ENCODE data around the gene TLE6. TPM values are rescaled to one million over a fixed set of nuclear protein-coding genes. Genes with fewer than 3 reads are reported as not detected.

The TLE6 gene
- total and polyA plus RNA-seq, 2 donors (not counting 3 experiments of a cell fraction or from before 2014, with no cell fraction given) = 1.6 to 1.9 TPM

GRCh38 chr19:2983351-2984214 is 6.2 kb downstream of the TLE6 start:
- Histone ChIP-seq H3K9ac (replicated peaks; ENCODE audit: extremely low read depth, insufficient read depth, low read length) (peak overlapping the region; percentile 36), H3K79me2 (ENCODE audit: control insufficient read depth, insufficient read depth, low read length) (no peaks in the 10 kb centered on the region), H2AFZ (ENCODE audit: low read depth, low read length) (peak overlapping the region; percentile 82), H3K9me3 (replicated peaks; ENCODE audit: control insufficient read depth, insufficient read depth, low read length) (no peaks in the 10 kb centered on the region), H4K20me1 (replicated peaks; ENCODE audit: control insufficient read depth, extremely low read depth, insufficient read depth, low read length) (no peaks in the 10 kb centered on the region), H3K9me1 (replicated peaks; ENCODE audit: control insufficient read depth, extremely low read depth, insufficient read depth, low read length) (no peaks in the 10 kb centered on the region), H3K27ac (ENCODE audit: insufficient read depth, low read depth, low read length) (peak overlapping the region; percentile 70), H3K4me2 (ENCODE audit: insufficient read depth, low read length) (peak overlapping the region; percentile 9), H3K4me3 (replicated peaks in 1 of 3; ENCODE audit: insufficient read depth in 1 of 3, low read depth in 1 of 3, low read length in 3 of 3) (peak overlapping the region in 2 of 3 experiments; percentile 13 to 14), H3K36me3 (ENCODE audit: control insufficient read depth in 2 of 2, extremely low read depth in 1 of 2, insufficient read depth in 2 of 2, low read length in 2 of 2) (no peaks in the 10 kb centered on the region), H3K4me1 (ENCODE audit: control insufficient read depth, extremely low read depth, insufficient read depth, low read length) (peaks cover 19% of the 10 kb centered on the region), H3K27me3 (ENCODE audit: control insufficient read depth in 2 of 2, insufficient read depth in 2 of 2, low read length in 2 of 2) (no peaks in the 10 kb centered on the region)
- dilution Hi-C loops (cut with MboI; ENCODE audit: extremely low pct_ligation_motif_present, low sequenced_read_pairs) (no loop called here), intact Hi-C loops (cut with micrococcal nuclease) (loop anchor here (1.0 to 2.0 kb wide), 3 partner anchors 11 to 52 kb away; no protein-coding TSS in a partner anchor)
- FAIRE-seq (no peak), DNase-seq (ENCODE audit: low read depth, low spot score) (peak; percentile 64)
- no TSS peak for BruUV-seq (replicated peaks)
- TF ChIP-seq CTCF (IDR thresholded peaks at IDR 0.05; ENCODE audit: extremely low read depth in 1 of 2, insufficient read depth in 1 of 2, low read depth in 1 of 2, low read length in 2 of 2) = no peak
- peak; percentile 33 for TF ChIP-seq POLR2A (IDR thresholded peaks at IDR 0.05; ENCODE audit: low read depth, low read length)
- no peak for TF ChIP-seq MAX (IDR thresholded peaks at IDR 0.05; ENCODE audit: insufficient read depth, insufficient read length)
- POLR2A ChIA-PET = interaction anchor here (0.6 kb wide), 1 partner anchor 78 kb away, joined by 4 read pairs; no protein-coding TSS in a partner anchor
- CTCF ChIA-PET = interaction anchor here (1.0 to 1.6 kb wide), 4 partner anchors 9 to 120 kb away, joined by 3 to 7 read pairs (median 4); no protein-coding TSS in a partner anchor

GRCh38 chr19:2984215-2984528 is 6.8 kb downstream of the TLE6 start:
- CTCF ChIA-PET = interaction anchor here (1.0 to 1.6 kb wide), 3 partner anchors 10 to 120 kb away, joined by 3 to 7 read pairs (median 3); no protein-coding TSS in a partner anchor
- no peaks in the 10 kb centered on the region for H3K9me1 ChIP-seq (replicated peaks; ENCODE audit: control insufficient read depth, extremely low read depth, insufficient read depth, low read length)
- no peaks in the 10 kb centered on the region for H3K79me2 ChIP-seq (ENCODE audit: control insufficient read depth, insufficient read depth, low read length)
- dilution Hi-C loops (cut with MboI; ENCODE audit: extremely low pct_ligation_motif_present, low sequenced_read_pairs) (no loop called here), intact Hi-C loops (cut with micrococcal nuclease) (no loop called here)
- no peak for TF ChIP-seq FOS (IDR thresholded peaks at IDR 0.05; ENCODE audit: borderline replicate concordance, insufficient read depth, low read length)
- TF ChIP-seq MAX (IDR thresholded peaks at IDR 0.05; ENCODE audit: insufficient read depth, insufficient read length) = no peak
- TF ChIP-seq EZH2 (IDR thresholded peaks at IDR 0.05; ENCODE audit: borderline replicate concordance, low read depth, low read length, severe bottlenecking) = no peak
- TF ChIP-seq GATA2 (IDR thresholded peaks at IDR 0.05; ENCODE audit: insufficient read depth, insufficient read length, low read depth, low read length) = no peak
- no peak for TF ChIP-seq MYC (IDR thresholded peaks at IDR 0.05; ENCODE audit: low read depth, low read length)
- TF ChIP-seq CTCF (IDR thresholded peaks at IDR 0.05; ENCODE audit: extremely low read depth in 1 of 2, insufficient read depth in 1 of 2, low read depth in 1 of 2, low read length in 2 of 2) = no peak
- no peak for TF ChIP-seq POLR2AphosphoS5 (IDR thresholded peaks at IDR 0.05; ENCODE audit: insufficient read depth, low read depth, low read length)
- TF ChIP-seq JUN (IDR thresholded peaks at IDR 0.05; ENCODE audit: borderline replicate concordance, insufficient read depth, insufficient read length, low read depth) = no peak
- TF ChIP-seq POLR2A (IDR thresholded peaks at IDR 0.05; ENCODE audit: low read depth, low read length) = no peak
- H3K27me3 ChIP-seq (ENCODE audit: control insufficient read depth in 2 of 2, insufficient read depth in 2 of 2, low read length in 2 of 2) = no peaks in the 10 kb centered on the region
- peak overlapping the region; percentile 9 for H3K4me2 ChIP-seq (ENCODE audit: insufficient read depth, low read length)
- H3K27ac ChIP-seq (ENCODE audit: insufficient read depth, low read depth, low read length) = peak overlapping the region; percentile 70
- no peaks in the 10 kb centered on the region for H3K36me3 ChIP-seq (ENCODE audit: control insufficient read depth in 2 of 2, extremely low read depth in 1 of 2, insufficient read depth in 2 of 2, low read length in 2 of 2)
- no peak overlapping the region for H3K9ac ChIP-seq (replicated peaks; ENCODE audit: extremely low read depth, insufficient read depth, low read length)
- H4K20me1 ChIP-seq (replicated peaks; ENCODE audit: control insufficient read depth, extremely low read depth, insufficient read depth, low read length) = no peaks in the 10 kb centered on the region
- FAIRE-seq = peak; percentile 71
- H3K4me1 ChIP-seq (ENCODE audit: control insufficient read depth, extremely low read depth, insufficient read depth, low read length) = peaks cover 19% of the 10 kb centered on the region
- no peaks in the 10 kb centered on the region for H3K9me3 ChIP-seq (replicated peaks; ENCODE audit: control insufficient read depth, insufficient read depth, low read length)
- POLR2A ChIA-PET = interaction anchor here (0.6 kb wide), 1 partner anchor 78 kb away, joined by 4 read pairs; no protein-coding TSS in a partner anchor
- H3K4me3 ChIP-seq (replicated peaks in 1 of 3; ENCODE audit: insufficient read depth in 1 of 3, low read depth in 1 of 3, low read length in 3 of 3) = peak overlapping the region in 2 of 3 experiments; percentile 13 to 14
- no peak for DNase-seq (ENCODE audit: low read depth, low spot score)
- no TSS peak for BruUV-seq (replicated peaks)
- H2AFZ ChIP-seq (ENCODE audit: low read depth, low read length) = peak overlapping the region; percentile 82

All from endothelial cell of umbilical vein (primary cell).